ENCODE measurements around the gene TAF7.
"Not testable (repeated sequence)": the region's sequence is repeated elsewhere in the genome, so short reads cannot be mapped to it uniquely, and the experiment has no call there.

The TAF7 gene

DNA sequence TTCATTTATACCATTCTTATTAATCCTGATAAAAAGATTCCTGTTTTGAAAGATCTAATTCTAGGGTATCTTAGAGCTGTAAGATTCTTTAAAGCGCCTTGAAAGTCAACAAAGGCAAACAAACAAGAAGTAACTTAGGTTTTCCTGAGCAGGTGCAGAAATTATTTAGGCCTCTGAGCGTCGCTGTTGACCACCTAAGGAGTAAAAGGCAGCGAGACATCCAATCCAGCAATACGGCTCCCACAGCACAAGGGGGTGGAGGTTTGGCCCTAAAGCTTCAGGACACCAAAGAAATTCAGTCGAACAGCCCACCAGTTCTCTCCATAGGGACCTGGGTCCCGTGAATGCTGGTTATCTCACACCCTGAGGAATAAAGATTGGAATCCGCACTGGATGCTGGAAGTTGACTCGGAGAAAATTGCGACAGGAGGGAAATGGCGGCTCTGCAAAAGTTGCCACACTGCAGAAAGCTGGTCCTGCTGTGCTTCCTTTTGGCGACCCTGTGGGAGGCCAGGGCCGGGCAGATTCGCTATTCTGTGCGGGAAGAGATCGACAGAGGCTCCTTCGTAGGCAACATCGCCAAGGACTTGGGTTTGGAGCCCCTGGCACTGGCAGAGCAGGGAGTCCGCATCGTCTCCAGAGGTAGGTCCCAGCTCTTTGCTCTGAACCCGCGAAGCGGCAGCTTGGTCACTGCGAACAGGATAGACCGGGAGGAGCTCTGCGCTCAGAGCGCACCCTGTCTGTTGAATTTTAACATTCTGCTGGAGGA lies 18.1 kb upstream of the TAF7 start, which contains the start of gene PCDHGA2:
Gene PCDHGA2, plus strand, starts transcription at position 223 of the 769 bp plus-strand sequence.
- no peak for DNase-seq

GRCh38 chr5:141332571-141332970 lies 12.0 kb upstream of the TAF7 start:
- DNase-seq = not testable (repeated sequence)

DNA sequence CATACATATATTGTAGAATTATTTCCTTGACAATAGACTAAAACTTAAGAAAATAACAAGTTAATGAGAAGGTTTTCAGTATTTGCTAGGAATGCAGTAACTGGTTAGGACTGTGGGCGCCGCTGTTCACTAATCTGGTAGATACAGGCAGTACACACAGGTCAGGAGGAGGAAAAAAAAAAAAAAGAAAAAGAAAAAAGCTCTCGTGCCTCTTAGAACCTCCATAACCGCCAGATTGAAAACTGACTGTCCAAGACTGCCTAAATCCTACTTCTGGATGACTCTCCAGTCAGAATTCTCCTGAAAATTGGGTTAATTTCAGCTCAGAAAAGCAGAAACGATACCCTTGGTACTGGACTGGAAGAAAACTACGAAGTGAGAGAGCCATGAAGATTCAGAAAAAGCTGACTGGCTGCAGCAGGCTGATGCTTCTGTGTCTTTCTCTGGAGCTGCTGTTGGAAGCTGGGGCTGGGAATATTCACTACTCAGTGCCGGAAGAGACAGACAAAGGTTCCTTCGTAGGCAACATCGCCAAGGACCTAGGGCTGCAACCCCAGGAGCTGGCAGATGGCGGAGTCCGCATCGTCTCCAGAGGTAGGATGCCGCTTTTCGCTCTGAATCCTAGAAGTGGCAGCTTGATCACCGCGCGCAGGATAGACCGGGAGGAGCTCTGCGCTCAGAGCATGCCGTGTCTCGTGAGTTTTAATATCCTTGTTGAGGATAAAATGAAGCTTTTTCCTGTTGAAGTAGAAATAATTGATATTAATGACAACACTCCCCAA lies 9.9 kb upstream of the TAF7 start, which contains the start of gene PCDHGA1:
Gene PCDHGA1, plus strand, starts transcription at position 216 of the 782 bp plus-strand sequence.
- DNase-seq = no peak

- no peak for DNase-seq
These were observed 7.6 kb upstream of the TAF7 start for GRCh38 chr5:141328231-141328630.

GRCh38 chr5:141326088-141326854 lies 5.7 kb upstream of the TAF7 start:
- DNase-seq = peak; percentile 84

DNA sequence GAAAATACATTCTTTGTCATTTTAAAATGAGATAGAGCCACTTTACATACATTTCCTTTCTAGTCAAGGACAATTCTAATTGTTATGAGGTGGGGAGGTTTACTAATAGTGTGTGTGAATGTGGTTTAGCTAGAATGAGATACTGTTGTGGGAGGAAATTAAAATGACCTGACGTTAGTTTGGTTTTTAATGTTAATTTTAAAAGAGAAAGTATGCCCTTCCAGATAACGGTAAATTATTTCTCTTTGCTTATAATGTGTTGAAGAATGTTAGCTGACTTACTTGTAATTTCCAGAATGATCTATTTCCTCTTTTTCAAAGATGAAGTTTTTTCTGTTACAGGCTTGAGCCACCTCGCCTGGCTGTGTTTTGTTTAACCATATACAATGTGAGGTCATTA lies 1.7 kb upstream of the TAF7 start:
- DNase-seq = no peak

DNA sequence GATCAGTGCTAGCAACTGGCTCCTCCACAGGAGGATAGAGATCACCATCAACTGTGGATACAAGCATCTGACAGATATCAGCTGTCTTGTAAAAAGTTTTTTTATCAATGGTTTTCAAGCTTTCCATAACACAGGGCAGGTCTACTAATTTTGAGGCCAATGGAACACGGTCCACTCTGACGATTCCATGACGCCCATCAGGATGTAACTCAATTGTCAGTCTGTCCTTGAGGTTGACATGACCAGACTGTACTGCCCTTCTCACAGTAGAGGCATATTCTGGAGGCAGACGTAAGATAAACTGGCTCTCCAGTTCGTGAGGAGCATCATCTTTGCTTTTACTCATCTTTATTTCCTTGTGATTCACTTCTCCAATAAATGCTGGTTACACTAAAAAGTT lies 885 bp downstream of the TAF7 start:
- no peak for DNase-seq

DNA sequence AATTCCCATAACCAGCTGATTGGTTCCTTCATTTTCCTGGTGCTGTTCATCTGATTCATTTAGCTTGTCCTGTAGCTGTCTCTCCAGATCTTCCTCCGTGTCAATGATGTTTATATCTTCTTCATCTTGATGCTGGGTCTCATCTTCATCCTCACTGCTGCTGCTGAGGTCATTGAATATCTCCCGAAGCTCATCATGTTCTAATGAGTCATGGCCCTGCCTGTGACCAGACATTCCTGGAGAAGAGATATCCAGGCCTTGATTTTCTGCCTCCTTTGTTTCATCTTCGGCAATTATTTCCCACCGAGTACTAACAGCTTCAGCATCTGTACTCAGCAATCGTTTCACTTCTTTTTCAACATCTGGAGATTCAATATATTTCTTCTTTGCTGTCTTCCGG lies 1.4 kb downstream of the TAF7 start:
- no peak for DNase-seq

GRCh38 chr5:141316963-141317362 lies 3.6 kb downstream of the TAF7 start:
- DNase-seq = not testable (repeated sequence)

GRCh38 chr5:141313711-141314110 lies 6.9 kb downstream of the TAF7 start:
- no peak for DNase-seq

- DNase-seq = no peak
These were observed 14.0 kb downstream of the TAF7 start for GRCh38 chr5:141306630-141307029.

- DNase-seq = no peak
These were observed 16.8 kb downstream of the TAF7 start, which contains the start of gene SLC25A2 for GRCh38 chr5:141303756-141304155. SLC25A2 (minus strand) TSS chr5:141304049; CDS start chr5:141303865, 184 bp downstream.

DNA sequence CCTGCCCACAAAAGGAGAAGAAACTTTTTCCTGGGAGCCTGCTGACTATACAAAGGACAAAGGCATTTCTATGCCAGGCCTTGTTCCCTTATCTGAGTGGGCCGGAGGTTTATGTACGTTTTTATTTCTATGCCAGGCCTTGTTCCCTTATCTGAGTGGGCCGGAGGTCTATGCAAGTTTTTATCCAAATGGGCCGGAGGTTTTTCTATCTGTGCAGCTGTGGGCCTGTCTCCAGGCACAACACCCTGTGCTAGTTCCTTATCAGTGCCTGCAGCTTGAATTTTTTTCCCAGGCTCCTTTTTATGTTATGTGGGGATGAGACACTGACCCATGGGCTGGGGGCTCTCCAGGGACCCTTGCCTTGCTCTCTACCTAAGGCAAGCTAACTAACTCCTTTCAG lies 22.2 kb downstream of the TAF7 start:
- no peak for DNase-seq

DNA sequence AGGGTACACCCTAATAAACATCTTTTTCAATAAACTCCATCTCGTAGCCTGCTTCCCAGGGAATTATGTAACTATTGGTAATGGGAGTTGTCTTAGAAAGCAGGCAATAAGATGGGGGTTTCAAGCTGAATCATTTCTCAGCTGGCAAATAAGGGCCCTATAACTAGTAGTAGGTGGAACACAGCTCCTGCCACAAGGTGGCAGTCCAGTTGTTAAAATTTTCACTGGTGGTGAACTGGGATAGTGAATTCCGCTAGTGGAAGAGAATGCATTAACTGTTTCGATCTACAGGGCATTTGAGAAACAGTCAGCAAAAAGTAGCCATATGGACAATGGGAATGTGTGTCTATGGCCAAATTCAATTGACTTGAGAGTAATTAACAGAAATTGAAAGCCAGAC lies 47.7 kb downstream of the TAF7 start:
- no peak for DNase-seq

GRCh38 chr5:141269195-141269594 lies 51.4 kb downstream of the TAF7 start:
- no peak for DNase-seq

Measured in islet precursor cell (in vitro differentiated cells).